Measurements from ENCODE around the gene ANTXR1. TPM values are rescaled to one million over a fixed set of nuclear protein-coding genes. Genes with fewer than 3 reads are reported as not detected.

ANTXR1 gene
- total RNA-seq, 1 donor, result 206 TPM

GRCh38 chr2:69138247-69138772 is 125.3 kb downstream of the ANTXR1 start:
- no peak for TF ChIP-seq CTCF (IDR thresholded peaks at IDR 0.05; ENCODE audit: insufficient read depth, low read depth, low read length)
- no peak overlapping the region for H3K4me3 ChIP-seq (ENCODE audit: low read depth, low read length)
- peak; percentile 83 for DNase-seq (ENCODE audit: low read depth)

- no peak overlapping the region for H3K4me3 ChIP-seq (ENCODE audit: low read depth, low read length)
- peak; percentile 88 for DNase-seq (ENCODE audit: low read depth)
Observed at GRCh38 chr2:69138793-69139459, 125.9 kb downstream of the ANTXR1 start.

GRCh38 chr2:69139778-69140670 is 127.0 kb downstream of the ANTXR1 start:
- TF ChIP-seq CTCF (IDR thresholded peaks at IDR 0.05; ENCODE audit: insufficient read depth, low read depth, low read length), result no peak
- no peak overlapping the region for H3K4me3 ChIP-seq (ENCODE audit: low read depth, low read length)
- no peak for DNase-seq (ENCODE audit: low read depth)

More at GRCh38 chr2:69138793-69139459, 125.9 kb downstream of the ANTXR1 start:
- no peak for TF ChIP-seq CTCF (IDR thresholded peaks at IDR 0.05; ENCODE audit: insufficient read depth, low read depth, low read length)

GRCh38 chr2:69141061-69141460 is 128.1 kb downstream of the ANTXR1 start:
- DNase-seq (ENCODE audit: low read depth), result no peak
- H3K4me3 ChIP-seq (ENCODE audit: low read depth, low read length), result no peak overlapping the region
- TF ChIP-seq CTCF (IDR thresholded peaks at IDR 0.05; ENCODE audit: insufficient read depth, low read depth, low read length), result no peak

GRCh38 chr2:69143748-69144360 is 130.9 kb downstream of the ANTXR1 start:
- TF ChIP-seq CTCF (IDR thresholded peaks at IDR 0.05; ENCODE audit: insufficient read depth, low read depth, low read length), result no peak
- no peak overlapping the region for H3K4me3 ChIP-seq (ENCODE audit: low read depth, low read length)
- DNase-seq (ENCODE audit: low read depth), result no peak

GRCh38 chr2:69145204-69145603 is 132.2 kb downstream of the ANTXR1 start:
- no peak for TF ChIP-seq CTCF (IDR thresholded peaks at IDR 0.05; ENCODE audit: insufficient read depth, low read depth, low read length)
- DNase-seq (ENCODE audit: low read depth), result no peak

More at GRCh38 chr2:69145204-69145603, 132.2 kb downstream of the ANTXR1 start:
- H3K4me3 ChIP-seq (ENCODE audit: low read depth, low read length), result no peak overlapping the region
